GM12864 (cell line): ENCODE measurements around the gene LPAR1.

Source experiments
- DNase-seq: peaks from one replicate; pipeline ENCODE4 v3.0.0-alpha.2; 2011; ENCODE audit warnings: low read depth
- H3K4me3 ChIP-seq: 2 replicates; pipeline ENCODE4 v1.5.1; 2011; ENCODE audit warnings: mild to moderate bottlenecking, low read depth, low read length, control low read depth
- TF ChIP-seq, protein P1 (sequence below): IDR thresholded peaks from 2 replicates; pipeline ENCODE4 v1.5.1; 2011; ENCODE audit warnings: low read depth, mild to moderate bottlenecking, moderate library complexity, low read length, control low read depth, inconsistent platforms; ENCODE audit errors: missing control alignments

Gene LPAR1

DNA sequence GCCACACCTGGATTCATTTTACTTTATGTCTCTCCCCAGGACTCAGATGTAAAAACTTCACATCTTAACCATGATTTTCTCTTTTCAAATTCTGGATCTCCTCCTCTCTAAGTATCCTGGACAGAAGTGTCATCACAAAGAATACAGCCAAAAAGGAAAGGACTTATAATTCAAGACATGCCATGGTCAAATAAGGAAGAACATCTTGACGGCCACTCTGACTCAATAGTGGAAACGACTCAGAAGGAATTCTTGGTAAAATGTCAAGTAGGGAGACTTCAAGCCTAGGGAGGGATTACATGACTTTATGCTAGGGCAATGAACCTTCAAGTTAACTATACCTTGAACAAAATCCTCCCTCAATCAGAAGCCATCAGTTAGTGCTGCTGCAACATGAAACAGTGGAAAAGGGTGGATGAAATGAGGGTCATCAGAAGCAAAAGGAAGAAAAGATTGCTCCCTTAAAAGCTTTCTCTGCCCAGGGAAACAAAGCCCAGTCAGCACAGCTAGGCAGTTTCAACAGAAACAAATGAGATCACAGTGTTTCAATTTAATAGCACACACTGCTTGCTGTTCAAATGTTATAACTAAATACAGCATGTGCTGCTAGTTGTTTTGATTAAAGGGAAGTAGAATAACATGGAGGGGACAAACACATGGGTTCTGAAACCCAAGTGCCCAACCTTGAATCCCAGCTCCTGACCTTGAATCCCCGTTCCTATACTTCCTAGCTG, 101.4 kb downstream of the LPAR1 start:
- TF ChIP-seq, protein P1, sequence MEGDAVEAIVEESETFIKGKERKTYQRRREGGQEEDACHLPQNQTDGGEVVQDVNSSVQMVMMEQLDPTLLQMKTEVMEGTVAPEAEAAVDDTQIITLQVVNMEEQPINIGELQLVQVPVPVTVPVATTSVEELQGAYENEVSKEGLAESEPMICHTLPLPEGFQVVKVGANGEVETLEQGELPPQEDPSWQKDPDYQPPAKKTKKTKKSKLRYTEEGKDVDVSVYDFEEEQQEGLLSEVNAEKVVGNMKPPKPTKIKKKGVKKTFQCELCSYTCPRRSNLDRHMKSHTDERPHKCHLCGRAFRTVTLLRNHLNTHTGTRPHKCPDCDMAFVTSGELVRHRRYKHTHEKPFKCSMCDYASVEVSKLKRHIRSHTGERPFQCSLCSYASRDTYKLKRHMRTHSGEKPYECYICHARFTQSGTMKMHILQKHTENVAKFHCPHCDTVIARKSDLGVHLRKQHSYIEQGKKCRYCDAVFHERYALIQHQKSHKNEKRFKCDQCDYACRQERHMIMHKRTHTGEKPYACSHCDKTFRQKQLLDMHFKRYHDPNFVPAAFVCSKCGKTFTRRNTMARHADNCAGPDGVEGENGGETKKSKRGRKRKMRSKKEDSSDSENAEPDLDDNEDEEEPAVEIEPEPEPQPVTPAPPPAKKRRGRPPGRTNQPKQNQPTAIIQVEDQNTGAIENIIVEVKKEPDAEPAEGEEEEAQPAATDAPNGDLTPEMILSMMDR: no peak
- no peak overlapping the region for H3K4me3 ChIP-seq
- DNase-seq: no peak

DNA sequence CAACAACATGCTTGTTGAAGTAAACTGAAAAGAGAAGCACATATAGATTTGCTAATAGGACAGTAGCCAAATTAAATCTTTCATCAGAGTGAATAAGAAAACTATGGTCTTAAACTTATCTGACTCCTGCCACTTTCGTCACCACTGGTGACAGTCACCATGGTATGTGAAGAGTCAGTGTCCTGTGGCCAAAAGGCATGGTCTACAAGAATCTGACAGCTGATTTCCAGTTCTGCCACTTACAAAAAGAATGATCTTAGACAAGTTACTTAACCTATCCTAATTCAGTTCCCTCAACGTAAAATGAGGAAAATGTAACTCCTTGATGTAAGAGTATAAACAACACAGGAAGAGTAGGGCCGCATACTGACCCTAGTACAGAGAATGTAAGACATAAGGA, 102.0 kb downstream of the LPAR1 start:
- TF ChIP-seq, protein P1: no peak
- no peak for DNase-seq
- H3K4me3 ChIP-seq: no peak overlapping the region

DNA sequence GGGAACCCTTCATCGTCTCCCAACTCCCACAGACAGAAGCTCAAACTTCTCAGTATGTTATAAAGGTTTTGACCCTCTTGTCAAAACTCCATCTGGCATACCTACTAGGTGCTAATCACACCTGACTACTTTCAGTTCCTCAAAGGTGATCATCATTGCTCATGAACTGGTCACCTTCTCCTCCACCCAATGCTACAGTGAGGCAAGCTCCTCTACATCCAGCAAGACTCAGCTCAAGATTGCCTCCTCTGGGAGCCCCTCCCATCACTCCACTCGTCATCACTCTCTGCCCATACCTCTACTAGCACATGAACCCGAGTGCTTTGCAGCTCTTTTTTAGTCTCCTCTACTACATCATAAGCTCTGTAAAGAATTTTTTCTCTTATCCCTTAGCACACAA, 102.4 kb downstream of the LPAR1 start:
- TF ChIP-seq, protein P1: no peak
- H3K4me3 ChIP-seq: no peak overlapping the region
- no peak for DNase-seq

DNA sequence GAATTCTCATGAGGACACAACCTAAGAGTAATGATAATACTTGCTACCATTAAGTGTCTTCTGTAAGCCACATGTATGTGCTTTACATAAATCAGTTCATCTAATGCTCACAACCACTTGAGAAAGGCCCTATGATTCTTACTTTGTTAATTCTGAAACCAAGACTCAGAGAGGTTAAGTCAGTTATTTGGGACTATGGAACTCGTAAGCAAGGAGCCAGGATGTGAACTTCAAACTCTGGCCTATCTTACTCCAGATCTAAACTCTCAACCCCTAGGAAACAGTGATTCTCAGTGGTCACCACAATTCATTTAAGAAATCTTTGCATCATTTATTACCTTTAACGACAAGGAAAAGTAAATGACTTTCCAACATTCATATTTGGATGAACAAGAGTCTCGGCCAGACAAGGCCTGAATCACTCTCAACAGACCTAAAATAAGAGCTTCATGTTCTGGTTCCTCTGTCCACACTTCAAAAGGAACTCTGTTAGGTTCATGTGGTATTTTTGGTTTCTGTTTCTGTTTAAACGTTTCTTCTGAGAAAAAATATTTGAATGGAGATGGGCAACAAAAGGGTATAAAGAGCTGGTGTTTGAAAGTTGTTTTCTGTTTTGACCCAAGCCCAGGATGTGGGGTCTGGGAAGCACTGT, 104.8 kb downstream of the LPAR1 start:
- no peak overlapping the region for H3K4me3 ChIP-seq
- no peak for DNase-seq
- TF ChIP-seq, protein P1: no peak

DNA sequence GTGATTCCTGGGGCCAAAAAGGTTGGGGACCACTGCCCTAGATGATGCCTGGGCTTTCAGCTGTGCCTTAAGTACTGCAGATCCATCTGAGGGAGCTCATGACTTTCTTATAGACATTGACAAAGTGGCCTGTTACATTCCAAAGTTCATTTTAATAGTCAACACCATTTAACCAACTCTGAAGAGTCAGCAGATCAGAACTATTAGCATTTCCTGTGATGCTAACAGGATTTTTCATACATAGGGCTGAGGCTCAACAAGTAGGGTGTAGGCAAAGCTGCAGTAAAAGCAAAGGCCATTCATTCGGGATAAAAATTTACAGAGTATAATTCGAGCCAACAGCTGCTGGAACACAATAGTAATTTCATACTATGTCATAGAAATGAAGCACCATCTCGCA, 105.4 kb downstream of the LPAR1 start:
- no peak overlapping the region for H3K4me3 ChIP-seq
- TF ChIP-seq, protein P1: no peak
- DNase-seq: no peak

DNA sequence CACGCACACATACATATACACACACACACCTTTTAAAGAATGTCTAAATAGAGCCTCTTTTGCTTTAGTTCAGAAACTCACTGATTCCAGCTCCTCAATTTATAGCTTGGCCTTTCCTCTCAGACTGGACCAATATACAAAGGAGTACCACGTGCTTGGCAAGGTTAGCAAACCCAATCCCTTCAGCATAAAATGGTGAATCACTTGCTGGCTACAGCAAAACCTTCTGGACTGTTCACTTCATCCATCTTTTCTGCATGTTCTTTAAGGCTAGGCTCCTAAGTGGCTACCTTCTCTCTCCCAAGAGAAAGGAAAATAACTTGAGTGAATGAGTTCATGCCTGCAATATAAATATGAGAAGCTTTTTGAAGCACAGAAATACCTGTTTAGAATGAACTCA, 109.7 kb downstream of the LPAR1 start:
- no peak overlapping the region for H3K4me3 ChIP-seq
- no peak for DNase-seq
- TF ChIP-seq, protein P1: no peak
